Measurements from ENCODE around the gene EDN2.

EDN2 gene

GRCh38 chr1:41461790-41462679 is 22.4 kb downstream of the EDN2 start:
- no peak for ATAC-seq

GRCh38 chr1:41456847-41457540 is 27.5 kb downstream of the EDN2 start:
- no peak for ATAC-seq

GRCh38 chr1:41455479-41456332 is 28.8 kb downstream of the EDN2 start:
- no peak for ATAC-seq

- no peak for ATAC-seq
Measured at GRCh38 chr1:41454406-41454805, 30.1 kb downstream of the EDN2 start.

GRCh38 chr1:41452704-41453290 is 31.7 kb downstream of the EDN2 start:
- no peak for ATAC-seq

- no peak for ATAC-seq
Measured at GRCh38 chr1:41450747-41451285, 33.7 kb downstream of the EDN2 start.

GRCh38 chr1:41449326-41449921 is 35.1 kb downstream of the EDN2 start:
- ATAC-seq = no peak

- ATAC-seq = no peak
Measured at GRCh38 chr1:41448821-41449220, 35.7 kb downstream of the EDN2 start.

GRCh38 chr1:41447995-41448770 is 36.3 kb downstream of the EDN2 start:
- ATAC-seq = no peak

GRCh38 chr1:41446851-41447610 is 37.5 kb downstream of the EDN2 start:
- no peak for ATAC-seq

GRCh38 chr1:41444785-41445184 is 39.7 kb downstream of the EDN2 start:
- ATAC-seq = no peak

- ATAC-seq = no peak
Measured at GRCh38 chr1:41444246-41444645, 40.2 kb downstream of the EDN2 start.

GRCh38 chr1:41442697-41443251 is 41.7 kb downstream of the EDN2 start:
- no peak for ATAC-seq

GRCh38 chr1:41440321-41441085 is 44.0 kb downstream of the EDN2 start:
- no peak for ATAC-seq

- no peak for ATAC-seq
Measured at GRCh38 chr1:41439234-41439633, 45.2 kb downstream of the EDN2 start.

GRCh38 chr1:41438711-41439110 is 45.8 kb downstream of the EDN2 start:
- ATAC-seq = no peak

- no peak for ATAC-seq
Measured at GRCh38 chr1:41437011-41437355, 47.5 kb downstream of the EDN2 start.

- no peak for ATAC-seq
Measured at GRCh38 chr1:41436281-41437010, 48.0 kb downstream of the EDN2 start.

All from activated CD4-positive, CD25-positive, alpha-beta regulatory T cell treated with anti-CD3 and anti-CD28 coated beads, Interleukin-2, amount 50 U/mL, for 24 hours (primary cell).